Activated naive CD8-positive, alpha-beta T cell treated with anti-CD3 and anti-CD28 coated beads for 36 hours (primary cell): Measurements from ENCODE around the gene STON1. TPM values are rescaled to one million over a fixed set of nuclear protein-coding genes. Genes with fewer than 3 reads are reported as not detected.

Experiments
- DNase-seq: peaks from one replicate; pipeline ENCODE4 v3.0.0; 2021
- H3K27ac Mint-ChIP-seq: one replicate; pipeline ENCODE4 v1.8.0; 2022; ENCODE audit warnings: mild to moderate bottlenecking, moderate library complexity, mixed read lengths
- H3K27me3 Mint-ChIP-seq: one replicate; pipeline ENCODE4 v1.8.0; 2022; ENCODE audit warnings: mild to moderate bottlenecking, mixed read lengths
- H3K36me3 Mint-ChIP-seq: one replicate; pipeline ENCODE4 v1.8.0; 2021; ENCODE audit warnings: mild to moderate bottlenecking, mixed read lengths
- H3K4me1 Mint-ChIP-seq: one replicate; pipeline ENCODE4 v1.8.0; 2021; ENCODE audit warnings: mixed read lengths
- H3K4me3 Mint-ChIP-seq: one replicate; pipeline ENCODE4 v1.8.0; 2022; ENCODE audit warnings: mild to moderate bottlenecking, moderate library complexity, mixed read lengths
- H3K9me3 Mint-ChIP-seq: one replicate; pipeline ENCODE4 v1.8.0; 2022; ENCODE audit warnings: mixed read lengths
- total RNA-seq, 2 experiments: library from RNA; stranded (reverse); gene quantifications; one replicate each; pipeline ENCODE4 v1.2.3, GENCODE V29; 2021

The STON1 gene
- total RNA-seq: under 1 TPM; 0.62 to 0.80 TPM

GRCh38 chr2:48530033-48530811 is at the start of gene STON1:
TSS of gene STON1 (plus strand) at chr2:48530154. CDS start at chr2:48580634, 50,480 bp downstream.
- peaks cover 23% of the 10 kb centered on the region for H3K4me1 Mint-ChIP-seq
- H3K36me3 Mint-ChIP-seq: no peaks in the 10 kb centered on the region
- H3K27ac Mint-ChIP-seq: peak within 1 kb of the TSS; percentile 58
- peak; percentile 32 for DNase-seq
- H3K9me3 Mint-ChIP-seq: no peaks in the 10 kb centered on the region
- H3K27me3 Mint-ChIP-seq: no peaks in the 10 kb centered on the region
- H3K4me3 Mint-ChIP-seq: peak within 1 kb of the TSS; percentile 88

DNA sequence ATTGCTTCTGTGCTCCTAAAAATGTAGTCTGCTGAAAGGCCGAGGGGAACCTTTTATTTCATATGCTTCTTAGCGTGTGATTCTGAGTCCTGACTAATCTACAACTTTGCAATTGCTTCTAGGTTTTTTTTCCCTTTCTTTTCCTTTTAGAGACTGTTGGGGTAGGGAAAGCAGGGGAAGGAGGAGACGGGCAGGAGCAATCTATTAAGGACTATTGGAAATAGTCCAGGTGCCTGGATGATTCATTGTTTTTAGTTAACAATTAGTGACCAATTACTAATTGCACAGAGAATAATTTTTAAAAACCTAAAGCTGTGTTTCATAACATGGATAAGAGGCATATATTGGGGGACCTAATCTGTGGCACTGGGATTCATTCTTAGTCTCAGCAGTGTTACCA is 49.4 kb upstream of the STON1 start:
- Mint-ChIP-seq H3K4me3 (no peak overlapping the region), H3K27me3 (no peaks in the 10 kb centered on the region), H3K4me1 (no peaks in the 10 kb centered on the region), H3K9me3 (no peaks in the 10 kb centered on the region), H3K36me3 (peaks cover 12% of the 10 kb centered on the region), H3K27ac (no peak overlapping the region)
- DNase-seq: no peak

GRCh38 chr2:48482313-48482712 is 47.6 kb upstream of the STON1 start:
- H3K4me1 Mint-ChIP-seq: no peaks in the 10 kb centered on the region
- no peak for DNase-seq
- H3K4me3 Mint-ChIP-seq: no peak overlapping the region
- H3K9me3 Mint-ChIP-seq: no peaks in the 10 kb centered on the region
- H3K27ac Mint-ChIP-seq: no peak overlapping the region
- no peaks in the 10 kb centered on the region for H3K27me3 Mint-ChIP-seq
- H3K36me3 Mint-ChIP-seq: peaks cover 15% of the 10 kb centered on the region

DNA sequence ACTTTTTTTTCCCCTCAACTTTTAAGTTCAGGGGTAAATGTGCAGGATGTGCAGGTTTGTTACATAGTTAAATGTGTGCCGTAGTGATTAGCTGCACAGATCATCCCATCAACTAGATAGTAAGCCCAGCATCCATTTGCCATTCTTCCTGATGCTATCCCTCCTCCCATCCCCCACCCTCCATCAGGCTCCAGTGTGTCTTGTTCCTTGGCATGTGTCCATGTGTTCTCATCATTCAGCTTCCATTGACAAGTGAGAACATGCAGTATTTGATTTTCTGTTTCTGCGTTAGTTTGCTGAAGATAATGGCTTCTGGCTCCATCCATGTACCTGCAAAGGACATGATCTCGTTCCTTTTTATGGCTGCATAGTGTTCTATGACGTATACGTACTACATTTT is 47.2 kb upstream of the STON1 start:
- Mint-ChIP-seq H3K4me1 (no peaks in the 10 kb centered on the region), H3K4me3 (no peak overlapping the region), H3K27me3 (no peaks in the 10 kb centered on the region), H3K36me3 (peaks cover 17% of the 10 kb centered on the region), H3K9me3 (no peaks in the 10 kb centered on the region), H3K27ac (no peak overlapping the region)
- no peak for DNase-seq

GRCh38 chr2:48483506-48483905 is 46.4 kb upstream of the STON1 start:
- Mint-ChIP-seq H3K9me3 (no peaks in the 10 kb centered on the region), H3K27ac (no peak overlapping the region), H3K4me3 (no peak overlapping the region), H3K36me3 (peaks cover 17% of the 10 kb centered on the region), H3K27me3 (no peaks in the 10 kb centered on the region), H3K4me1 (no peaks in the 10 kb centered on the region)
- no peak for DNase-seq

DNA sequence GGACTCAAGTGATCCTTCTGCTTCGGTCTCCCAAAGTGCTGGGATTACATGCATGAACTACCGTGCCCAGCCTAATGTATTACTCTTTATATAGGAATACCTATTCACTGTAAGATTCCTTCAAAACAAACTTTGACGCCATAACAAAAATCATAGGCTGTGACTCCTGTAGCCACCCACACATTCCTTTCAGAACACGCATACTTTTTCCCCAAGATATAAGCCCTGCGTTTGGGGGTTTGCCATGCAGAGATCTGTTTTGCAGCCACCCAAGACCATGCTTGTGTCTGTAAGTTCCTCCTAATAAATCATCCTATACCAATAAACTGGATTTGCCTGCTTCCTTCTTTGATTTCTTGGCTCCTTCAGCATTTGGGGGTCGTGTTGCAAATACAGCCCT is 46.0 kb upstream of the STON1 start:
- Mint-ChIP-seq H3K36me3 (peaks cover 17% of the 10 kb centered on the region), H3K27ac (no peak overlapping the region), H3K27me3 (no peaks in the 10 kb centered on the region), H3K4me3 (no peak overlapping the region), H3K9me3 (no peaks in the 10 kb centered on the region), H3K4me1 (no peaks in the 10 kb centered on the region)
- DNase-seq: no peak

DNA sequence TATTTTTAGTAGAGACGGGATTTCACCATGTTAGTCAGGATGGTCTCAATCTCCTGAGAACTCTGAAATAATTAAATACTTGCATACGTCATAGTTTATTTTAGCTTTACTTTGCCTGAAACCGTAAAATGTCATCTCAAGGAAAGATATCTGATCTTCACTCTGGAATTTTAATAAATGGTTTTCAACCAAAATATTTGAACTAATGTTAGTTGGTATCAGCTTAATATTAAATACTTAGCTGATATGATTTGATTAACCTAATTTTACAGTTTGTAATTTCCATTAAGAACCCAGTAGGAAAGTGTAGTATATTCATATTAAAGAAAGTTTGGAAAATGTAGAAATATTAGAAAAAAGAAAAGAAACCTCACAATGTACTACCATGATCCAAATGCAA is 41.4 kb upstream of the STON1 start:
- Mint-ChIP-seq H3K27me3 (no peaks in the 10 kb centered on the region), H3K27ac (no peak overlapping the region), H3K9me3 (no peaks in the 10 kb centered on the region), H3K4me3 (no peak overlapping the region), H3K36me3 (peaks cover 13% of the 10 kb centered on the region), H3K4me1 (no peaks in the 10 kb centered on the region)
- no peak for DNase-seq

DNA sequence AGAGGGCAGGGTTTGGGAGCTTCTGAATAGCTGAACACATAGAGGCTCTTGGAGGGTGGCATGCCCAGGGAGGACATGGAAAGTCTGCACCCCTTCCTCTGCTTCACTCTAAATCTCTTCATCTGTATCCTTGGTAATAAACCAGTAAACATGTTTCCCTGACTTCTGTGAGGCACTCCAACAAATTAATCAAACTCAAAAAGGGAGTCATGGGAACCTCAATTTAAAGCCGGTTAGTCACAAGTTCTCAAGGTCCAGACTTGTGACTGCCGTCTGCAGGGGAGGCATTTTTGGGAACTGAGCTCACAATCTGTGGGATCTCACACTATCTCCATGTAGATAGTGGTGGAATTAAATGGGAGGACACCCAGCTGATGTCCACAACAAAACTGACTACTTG is 33.1 kb upstream of the STON1 start:
- no peaks in the 10 kb centered on the region for H3K4me1 Mint-ChIP-seq
- no peak for DNase-seq
- no peaks in the 10 kb centered on the region for H3K27me3 Mint-ChIP-seq
- no peak overlapping the region for H3K4me3 Mint-ChIP-seq
- H3K27ac Mint-ChIP-seq: no peak overlapping the region
- H3K36me3 Mint-ChIP-seq: peaks cover 24% of the 10 kb centered on the region
- H3K9me3 Mint-ChIP-seq: no peaks in the 10 kb centered on the region

DNA sequence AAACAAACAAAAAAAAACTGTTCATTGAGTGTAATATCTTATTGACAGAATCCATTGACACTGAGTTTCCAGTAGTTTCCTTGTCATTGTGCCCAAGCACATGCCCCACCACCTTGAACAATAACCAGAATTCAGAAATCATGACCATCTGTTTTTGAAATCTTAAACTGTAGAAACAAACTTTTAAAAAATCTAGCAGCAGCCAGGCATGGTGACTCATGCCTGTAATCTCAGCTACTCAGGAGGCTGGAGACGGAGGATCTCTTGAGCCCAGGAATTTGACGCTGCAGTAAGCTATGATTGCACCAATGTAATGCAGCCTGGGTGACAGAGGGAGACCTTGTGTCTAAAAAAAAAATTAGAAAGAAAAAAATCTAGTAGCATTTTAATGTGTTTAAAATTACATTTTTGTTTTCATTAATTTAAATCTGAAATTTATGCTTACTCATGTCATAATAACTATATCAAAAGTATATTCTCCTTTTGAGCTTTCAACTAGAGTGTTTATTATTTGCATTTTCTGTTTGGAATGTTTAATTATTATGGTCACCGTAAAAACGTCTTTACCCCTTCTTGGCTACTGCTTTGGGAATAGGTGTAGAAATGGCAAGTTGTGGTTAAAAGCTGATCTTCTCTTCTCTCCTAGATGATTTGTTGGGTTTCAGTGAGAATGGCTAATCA is 25.2 kb upstream of the STON1 start:
- Mint-ChIP-seq H3K27me3 (no peaks in the 10 kb centered on the region), H3K4me3 (no peak overlapping the region), H3K4me1 (peaks cover 10% of the 10 kb centered on the region), H3K27ac (no peak overlapping the region), H3K9me3 (no peaks in the 10 kb centered on the region), H3K36me3 (peaks cover 32% of the 10 kb centered on the region)
- no peak for DNase-seq

DNA sequence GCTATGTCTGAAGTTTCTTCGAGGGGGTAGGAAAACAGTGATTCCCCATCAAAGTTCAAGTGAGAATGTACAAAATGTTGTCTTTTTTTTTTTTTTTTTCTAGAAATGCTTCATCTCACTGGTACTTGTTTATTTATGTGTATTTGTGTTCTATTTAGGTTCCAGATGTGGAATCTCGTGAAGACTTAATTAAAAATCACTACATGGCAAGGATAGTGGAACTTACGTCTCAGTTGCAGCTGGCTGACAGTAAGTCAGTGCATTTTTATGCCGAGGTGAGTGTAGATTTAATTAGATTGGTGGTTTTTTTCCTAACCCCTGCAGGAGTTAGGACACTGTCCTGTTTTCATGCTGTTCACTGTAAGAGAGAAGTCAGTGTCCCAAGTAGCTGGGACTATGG is 22.8 kb upstream of the STON1 start:
- no peaks in the 10 kb centered on the region for H3K9me3 Mint-ChIP-seq
- H3K36me3 Mint-ChIP-seq: peaks cover 36% of the 10 kb centered on the region
- H3K4me1 Mint-ChIP-seq: peaks cover 10% of the 10 kb centered on the region
- H3K4me3 Mint-ChIP-seq: no peak overlapping the region
- no peaks in the 10 kb centered on the region for H3K27me3 Mint-ChIP-seq
- DNase-seq: no peak
- no peak overlapping the region for H3K27ac Mint-ChIP-seq

DNA sequence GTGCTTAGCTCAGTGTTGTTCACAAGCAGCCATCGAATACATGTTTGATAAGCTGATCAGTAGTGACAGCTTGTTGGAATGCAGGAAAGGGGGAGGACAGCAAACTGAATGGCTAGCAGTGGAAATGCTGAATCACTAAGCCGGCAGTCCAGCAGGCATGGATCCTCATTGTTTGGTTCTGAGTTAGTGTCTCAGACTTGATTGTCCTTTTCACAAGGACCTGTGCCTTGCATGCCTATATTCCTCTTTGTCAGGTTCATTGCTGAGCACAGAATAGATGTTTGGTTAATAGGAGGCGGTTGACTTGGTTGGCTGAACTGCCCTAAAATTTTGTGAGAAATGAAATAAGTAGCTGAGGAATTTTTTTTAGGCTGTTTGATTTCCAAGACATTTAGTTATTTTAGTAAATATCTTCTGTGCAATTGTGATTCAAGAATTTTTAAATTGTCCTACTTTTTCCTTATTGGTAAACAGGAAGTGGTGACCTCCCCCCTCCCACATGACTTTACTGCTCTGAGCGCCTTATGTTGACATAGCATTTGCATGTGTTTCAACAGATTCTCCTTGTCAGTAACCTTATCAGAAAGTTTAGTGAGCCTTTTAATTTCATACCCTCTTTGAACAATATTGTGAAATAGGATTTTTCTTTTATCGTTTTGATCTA is 21.4 kb upstream of the STON1 start:
- H3K27ac Mint-ChIP-seq: no peak overlapping the region

DNA sequence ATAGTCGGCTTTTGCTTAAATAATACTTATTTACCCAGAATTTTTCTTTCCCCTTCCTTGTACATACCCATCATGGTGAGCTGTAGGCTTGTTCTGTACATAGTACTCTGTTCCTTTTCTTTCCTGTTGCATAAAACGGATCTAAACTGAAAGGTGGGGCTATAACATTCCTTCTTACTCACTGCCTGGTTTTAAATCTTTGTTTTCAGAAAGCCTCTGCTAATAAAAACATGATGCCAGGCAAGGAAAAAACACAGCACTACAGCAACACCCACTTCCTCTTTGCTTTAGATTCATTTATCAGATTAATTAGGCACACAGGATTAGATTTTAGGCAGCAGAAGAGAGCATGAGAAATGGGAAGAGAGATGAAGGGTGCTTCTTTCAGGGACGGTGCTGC is 19.6 kb upstream of the STON1 start:
- DNase-seq: no peak
- H3K27ac Mint-ChIP-seq: no peak overlapping the region
- no peak overlapping the region for H3K4me3 Mint-ChIP-seq
- H3K27me3 Mint-ChIP-seq: no peaks in the 10 kb centered on the region
- peaks cover 10% of the 10 kb centered on the region for H3K4me1 Mint-ChIP-seq
- H3K9me3 Mint-ChIP-seq: no peaks in the 10 kb centered on the region
- peaks cover 40% of the 10 kb centered on the region for H3K36me3 Mint-ChIP-seq

More for the DNA sequence above, 21.4 kb upstream of the STON1 start:
- Mint-ChIP-seq H3K4me3 (no peak overlapping the region), H3K9me3 (no peaks in the 10 kb centered on the region), H3K4me1 (peaks cover 10% of the 10 kb centered on the region), H3K27me3 (no peaks in the 10 kb centered on the region), H3K36me3 (peaks cover 41% of the 10 kb centered on the region)
- DNase-seq: no peak

DNA sequence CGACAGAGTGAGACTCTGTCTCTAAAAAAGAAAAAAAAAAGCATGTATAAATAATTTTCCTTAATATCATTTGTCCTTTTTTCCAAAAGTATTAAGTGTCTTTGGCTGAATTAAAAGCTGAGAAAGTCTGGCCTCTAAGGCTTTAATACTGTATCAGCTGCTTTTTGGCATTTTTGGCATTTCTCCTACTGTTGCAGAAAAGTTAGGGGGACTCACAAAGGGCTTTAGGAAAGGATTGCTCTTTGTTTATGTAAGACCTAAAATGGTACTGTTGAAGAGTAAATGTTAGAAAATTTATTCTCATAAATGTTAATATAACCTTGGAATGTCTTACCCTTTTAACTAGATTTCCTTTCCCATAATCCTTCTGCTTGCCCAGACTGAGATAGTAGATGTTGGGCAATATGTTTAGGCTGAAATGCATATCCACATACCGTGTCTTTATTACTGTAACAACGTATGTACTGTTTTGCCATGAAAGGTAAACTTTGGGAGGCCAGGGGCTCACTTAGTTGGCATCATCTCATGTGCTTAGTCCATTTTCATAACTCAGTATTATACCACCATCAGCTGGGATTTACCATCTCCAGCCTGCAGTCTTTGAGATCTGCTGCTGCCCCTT is 18.0 kb upstream of the STON1 start:
- Mint-ChIP-seq H3K27ac (no peak overlapping the region), H3K4me1 (peaks cover 10% of the 10 kb centered on the region), H3K9me3 (no peaks in the 10 kb centered on the region), H3K27me3 (no peaks in the 10 kb centered on the region), H3K36me3 (peaks cover 42% of the 10 kb centered on the region), H3K4me3 (no peak overlapping the region)
- no peak for DNase-seq

DNA sequence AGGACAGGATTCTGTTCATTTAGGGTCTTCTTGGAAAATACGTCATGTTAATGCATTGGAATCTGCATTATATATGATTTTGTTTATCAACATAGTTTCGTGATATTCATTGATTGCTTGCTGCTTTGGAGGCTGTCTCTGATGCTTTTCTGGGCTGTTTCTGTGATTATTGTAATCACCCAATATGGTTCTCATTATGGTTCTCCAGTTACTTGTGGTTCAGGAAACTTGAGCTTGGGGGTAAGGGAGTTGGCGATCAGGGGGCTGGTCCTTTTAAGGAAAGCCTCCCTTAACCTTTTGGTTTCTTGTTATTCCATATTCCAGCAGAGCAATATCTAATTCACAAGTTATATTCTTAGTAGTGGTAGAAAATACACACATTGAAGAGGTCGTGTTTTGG is 17.4 kb upstream of the STON1 start:
- H3K9me3 Mint-ChIP-seq: no peaks in the 10 kb centered on the region
- H3K27ac Mint-ChIP-seq: no peak overlapping the region
- peaks cover 10% of the 10 kb centered on the region for H3K4me1 Mint-ChIP-seq
- peaks cover 41% of the 10 kb centered on the region for H3K36me3 Mint-ChIP-seq
- no peaks in the 10 kb centered on the region for H3K27me3 Mint-ChIP-seq
- no peak overlapping the region for H3K4me3 Mint-ChIP-seq
- DNase-seq: no peak

GRCh38 chr2:48514348-48515003 is 15.5 kb upstream of the STON1 start:
- H3K9me3 Mint-ChIP-seq: no peaks in the 10 kb centered on the region
- H3K36me3 Mint-ChIP-seq: peaks cover 36% of the 10 kb centered on the region
- DNase-seq: no peak
- H3K27me3 Mint-ChIP-seq: no peaks in the 10 kb centered on the region
- H3K27ac Mint-ChIP-seq: no peak overlapping the region
- H3K4me1 Mint-ChIP-seq: no peaks in the 10 kb centered on the region
- no peak overlapping the region for H3K4me3 Mint-ChIP-seq
